ENCODE results near the gene ZNF41.

DNA sequence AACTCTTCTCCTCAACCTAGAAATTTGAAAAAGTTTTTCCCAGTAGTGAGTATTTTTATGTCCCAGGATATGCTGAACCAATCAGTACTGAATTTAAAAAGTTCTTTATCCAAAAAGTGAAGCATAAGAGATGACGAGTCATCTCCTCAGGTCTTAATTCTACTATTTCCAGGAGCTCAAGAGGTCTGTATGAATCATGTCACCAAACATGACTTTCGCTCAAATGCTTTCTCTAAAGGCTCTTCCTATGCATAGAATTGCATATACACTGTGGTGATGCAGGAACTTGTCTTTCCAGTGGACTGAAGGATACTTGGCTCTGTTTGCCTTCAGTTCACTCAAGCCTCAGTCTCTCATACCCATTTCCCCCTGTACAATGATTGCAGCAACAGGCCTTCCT lies 36.1 kb downstream of the ZNF41 start:
- TF ChIP-seq, protein P1, sequence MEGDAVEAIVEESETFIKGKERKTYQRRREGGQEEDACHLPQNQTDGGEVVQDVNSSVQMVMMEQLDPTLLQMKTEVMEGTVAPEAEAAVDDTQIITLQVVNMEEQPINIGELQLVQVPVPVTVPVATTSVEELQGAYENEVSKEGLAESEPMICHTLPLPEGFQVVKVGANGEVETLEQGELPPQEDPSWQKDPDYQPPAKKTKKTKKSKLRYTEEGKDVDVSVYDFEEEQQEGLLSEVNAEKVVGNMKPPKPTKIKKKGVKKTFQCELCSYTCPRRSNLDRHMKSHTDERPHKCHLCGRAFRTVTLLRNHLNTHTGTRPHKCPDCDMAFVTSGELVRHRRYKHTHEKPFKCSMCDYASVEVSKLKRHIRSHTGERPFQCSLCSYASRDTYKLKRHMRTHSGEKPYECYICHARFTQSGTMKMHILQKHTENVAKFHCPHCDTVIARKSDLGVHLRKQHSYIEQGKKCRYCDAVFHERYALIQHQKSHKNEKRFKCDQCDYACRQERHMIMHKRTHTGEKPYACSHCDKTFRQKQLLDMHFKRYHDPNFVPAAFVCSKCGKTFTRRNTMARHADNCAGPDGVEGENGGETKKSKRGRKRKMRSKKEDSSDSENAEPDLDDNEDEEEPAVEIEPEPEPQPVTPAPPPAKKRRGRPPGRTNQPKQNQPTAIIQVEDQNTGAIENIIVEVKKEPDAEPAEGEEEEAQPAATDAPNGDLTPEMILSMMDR (IDR thresholded peaks at IDR 0.05), result no peak
- TF ChIP-seq POLR2A (IDR thresholded peaks at IDR 0.05), result no peak
